Stimulated activated CD4-positive, alpha-beta T cell treated with anti-CD3 and anti-CD28 coated beads, TNF-alpha, amount 100 ng/mL, for 24 hours (primary cell): Measurements from ENCODE around the gene OTOG.

ENCODE experiments used
- DNase-seq, 3 experiments: peaks; one replicate each; pipeline ENCODE4 v3.0.0-alpha.2; 2020; ENCODE audit warnings: low read depth in 3 of 3

The OTOG gene

DNA sequence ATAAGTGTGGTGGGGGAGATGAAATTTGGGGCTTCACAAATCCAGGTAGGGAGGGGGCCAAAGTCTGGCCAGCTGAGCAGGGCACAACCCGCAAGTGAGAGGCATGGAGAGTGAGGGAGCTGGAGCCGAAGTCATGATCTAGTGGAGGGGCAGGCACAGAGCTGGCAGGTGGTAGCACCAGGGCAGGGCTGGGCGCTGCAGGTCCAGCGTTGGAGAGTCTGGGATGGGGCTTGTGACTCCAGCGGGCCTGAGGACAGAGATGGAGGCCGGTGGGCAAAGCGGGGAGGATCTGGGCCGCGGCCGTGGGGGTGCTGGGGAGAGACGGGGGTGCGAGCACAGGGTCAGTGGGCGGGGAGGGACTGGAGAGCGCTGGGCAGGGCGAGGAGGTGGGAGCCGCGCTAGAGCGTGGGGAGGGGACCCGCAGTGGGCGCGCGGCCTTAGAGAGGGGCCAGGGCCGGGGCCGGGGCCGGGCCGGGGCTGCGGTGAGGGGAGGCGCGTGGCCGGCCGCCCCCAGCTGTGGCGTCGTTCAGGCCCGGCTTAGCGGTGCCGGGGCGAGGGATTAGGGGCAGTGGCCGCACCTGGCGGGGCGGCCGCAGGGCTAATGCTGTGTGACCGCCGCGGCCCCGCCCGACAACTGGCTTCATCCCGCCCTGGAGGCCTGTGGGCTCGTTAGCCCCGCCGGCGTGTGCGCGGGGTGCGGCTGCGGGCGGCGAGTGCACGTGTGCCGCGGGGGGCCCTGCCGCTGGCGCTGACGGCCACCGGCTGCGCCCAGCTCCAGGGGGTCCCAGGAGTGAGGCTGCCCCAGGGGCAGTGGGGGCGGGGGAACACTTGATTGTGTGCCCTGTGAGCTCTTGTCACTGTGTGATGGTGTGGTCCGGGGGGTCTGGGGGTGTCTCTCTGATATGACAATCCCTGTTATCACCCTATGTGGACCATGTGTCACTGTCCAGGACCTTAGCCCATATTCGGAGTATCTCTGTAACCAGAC, 148.7 kb downstream of the OTOG start:
- no peak for DNase-seq

- DNase-seq = no peak
These were observed 149.7 kb downstream of the OTOG start for GRCh38 chr11:17696741-17697140.
